DND-41 (cell line): ENCODE data around the gene CD300H.

Experiments used
- CTCF ChIP-seq: IDR thresholded peaks from 2 replicates; pipeline ENCODE4 v1.5.1; 2012; ENCODE audit warnings: borderline replicate concordance, low read length, moderate library complexity, mild to moderate bottlenecking; ENCODE audit not compliant: poor library complexity, severe bottlenecking; ENCODE audit errors: extremely low read depth
- EZH2 ChIP-seq: IDR thresholded peaks from 3 replicates; pipeline ENCODE4 v1.6.1; 2012; ENCODE audit warnings: borderline replicate concordance, low read depth, mild to moderate bottlenecking, moderate library complexity, low read length, inconsistent platforms; ENCODE audit not compliant: severe bottlenecking

GRCh38 chr17:74579900-74580299, 12.6 kb upstream of the CD300H start:
- TF ChIP-seq CTCF (no peak), EZH2 (no peak)
